ENCODE results near the gene USH1G.
"Not testable (repeated sequence)": the region's sequence is repeated elsewhere in the genome, so short reads cannot be mapped to it uniquely, and the experiment has no call there.

USH1G gene

GRCh38 chr17:74922694-74923537, at the start of gene USH1G:
Gene USH1G (minus strand): TSS chr17:74923255. CDS start chr17:74923073, 182 bp downstream.
- peak; percentile 86 for DNase-seq (ENCODE audit: low spot score)

- DNase-seq (ENCODE audit: low spot score) = peak; percentile 99
These were observed 49.3 kb upstream of the USH1G start, which contains the start of gene HID1 for GRCh38 chr17:74972107-74972972. Gene HID1 (minus strand): TSS chr17:74972759. CDS start chr17:74972656, 103 bp downstream.

GRCh38 chr17:74971842-74972106, 48.7 kb upstream of the USH1G start:
- no peak for DNase-seq (ENCODE audit: low spot score)

GRCh38 chr17:74971069-74971841, 48.2 kb upstream of the USH1G start:
- no peak for DNase-seq (ENCODE audit: low spot score)

- DNase-seq (ENCODE audit: low spot score) = no peak
These were observed 47.3 kb upstream of the USH1G start for GRCh38 chr17:74970395-74970794.

GRCh38 chr17:74969501-74969900, 46.4 kb upstream of the USH1G start:
- DNase-seq (ENCODE audit: low spot score) = not testable (repeated sequence)

GRCh38 chr17:74968361-74968780, 45.3 kb upstream of the USH1G start:
- no peak for DNase-seq (ENCODE audit: low spot score)

- no peak for DNase-seq (ENCODE audit: low spot score)
These were observed 42.0 kb upstream of the USH1G start for GRCh38 chr17:74964988-74965622.

- DNase-seq (ENCODE audit: low spot score) = no peak
These were observed 41.2 kb upstream of the USH1G start for GRCh38 chr17:74964246-74964761.

GRCh38 chr17:74963656-74964055, 40.6 kb upstream of the USH1G start:
- no peak for DNase-seq (ENCODE audit: low spot score)

GRCh38 chr17:74962622-74963394, 39.8 kb upstream of the USH1G start:
- DNase-seq (ENCODE audit: low spot score) = no peak

GRCh38 chr17:74961657-74962350, 38.7 kb upstream of the USH1G start:
- peak; percentile 91 for DNase-seq (ENCODE audit: low spot score)

- peak; percentile 75 for DNase-seq (ENCODE audit: low spot score)
These were observed 37.7 kb upstream of the USH1G start for GRCh38 chr17:74960570-74961342.

GRCh38 chr17:74959826-74960515, 36.9 kb upstream of the USH1G start:
- DNase-seq (ENCODE audit: low spot score) = no peak

- DNase-seq (ENCODE audit: low spot score) = peak; percentile 90
These were observed 35.1 kb upstream of the USH1G start for GRCh38 chr17:74957935-74958740.

- DNase-seq (ENCODE audit: low spot score) = no peak
These were observed 33.0 kb upstream of the USH1G start for GRCh38 chr17:74956093-74956492.

- DNase-seq (ENCODE audit: low spot score) = no peak
These were observed 31.8 kb upstream of the USH1G start for GRCh38 chr17:74954665-74955421.
